Measurements from ENCODE around the gene SASS6.

DNA sequence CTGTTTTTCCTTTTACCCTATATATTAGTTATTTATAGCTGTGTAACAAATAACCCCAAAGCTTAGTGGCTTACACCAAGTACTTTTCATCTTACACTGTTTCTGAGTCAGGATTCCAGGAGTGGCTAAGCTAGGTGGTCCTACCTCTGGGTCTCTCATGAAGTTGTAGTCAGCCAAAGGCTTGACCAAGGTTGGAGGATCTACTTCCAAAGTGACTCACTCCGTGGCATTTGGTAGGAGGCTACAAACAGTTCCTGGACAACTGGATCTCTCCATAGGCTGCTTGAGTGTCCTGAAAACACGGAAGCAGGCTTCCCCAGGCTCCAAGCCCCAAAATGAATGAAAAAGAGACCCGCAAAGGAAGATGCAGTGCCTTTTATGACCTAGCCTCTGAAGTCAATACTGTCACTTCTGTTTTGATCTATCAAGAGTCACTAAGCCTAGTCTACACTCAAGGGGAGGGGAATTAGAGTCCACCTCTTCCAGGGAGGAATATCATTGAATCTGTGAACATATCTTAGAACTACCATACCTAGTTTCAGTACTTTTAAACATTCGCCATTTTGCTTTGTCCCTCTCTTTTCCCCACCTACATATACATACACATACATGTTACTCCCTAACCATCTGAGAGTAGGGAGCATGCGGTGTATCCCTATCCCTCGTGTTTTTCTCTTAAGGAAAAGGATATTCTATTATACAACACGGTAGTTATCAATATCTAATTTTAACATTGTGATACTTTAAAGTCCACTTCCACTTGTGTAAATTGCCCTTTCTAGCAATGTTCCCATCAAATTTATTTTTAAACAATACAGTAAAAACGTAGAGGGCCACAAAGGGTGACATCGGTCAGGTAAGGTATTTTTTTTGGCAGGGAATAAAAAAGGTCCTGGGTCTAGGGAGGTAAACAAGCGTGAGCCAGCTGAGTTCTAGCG, 95.7 kb downstream of the SASS6 start:
- TF ChIP-seq, protein P1, sequence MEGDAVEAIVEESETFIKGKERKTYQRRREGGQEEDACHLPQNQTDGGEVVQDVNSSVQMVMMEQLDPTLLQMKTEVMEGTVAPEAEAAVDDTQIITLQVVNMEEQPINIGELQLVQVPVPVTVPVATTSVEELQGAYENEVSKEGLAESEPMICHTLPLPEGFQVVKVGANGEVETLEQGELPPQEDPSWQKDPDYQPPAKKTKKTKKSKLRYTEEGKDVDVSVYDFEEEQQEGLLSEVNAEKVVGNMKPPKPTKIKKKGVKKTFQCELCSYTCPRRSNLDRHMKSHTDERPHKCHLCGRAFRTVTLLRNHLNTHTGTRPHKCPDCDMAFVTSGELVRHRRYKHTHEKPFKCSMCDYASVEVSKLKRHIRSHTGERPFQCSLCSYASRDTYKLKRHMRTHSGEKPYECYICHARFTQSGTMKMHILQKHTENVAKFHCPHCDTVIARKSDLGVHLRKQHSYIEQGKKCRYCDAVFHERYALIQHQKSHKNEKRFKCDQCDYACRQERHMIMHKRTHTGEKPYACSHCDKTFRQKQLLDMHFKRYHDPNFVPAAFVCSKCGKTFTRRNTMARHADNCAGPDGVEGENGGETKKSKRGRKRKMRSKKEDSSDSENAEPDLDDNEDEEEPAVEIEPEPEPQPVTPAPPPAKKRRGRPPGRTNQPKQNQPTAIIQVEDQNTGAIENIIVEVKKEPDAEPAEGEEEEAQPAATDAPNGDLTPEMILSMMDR (IDR thresholded peaks at IDR 0.05 in 2 of 3, conservative IDR thresholded peaks at IDR 0.05 in 1 of 3; ENCODE audit: insufficient read depth in 2 of 3, low read depth in 1 of 3, low read length in 3 of 3) = no peak; a peak in 1 of 6 replicates
- TF ChIP-seq CAMTA2 (CRISPR knock-in tag; conservative IDR thresholded peaks at IDR 0.05) (no peak), MIER1 (IDR thresholded peaks at IDR 0.05; ENCODE audit: low read depth) (no peak), TAF1 (IDR thresholded peaks at IDR 0.05; ENCODE audit: control insufficient read depth, extremely low read depth, insufficient read depth, low read length, severe bottlenecking) (no peak), POLR2A (conservative IDR thresholded peaks at IDR 0.05) (no peak), RFX5 (IDR thresholded peaks at IDR 0.05; ENCODE audit: low read depth, low read length) (no peak), BDP1 (IDR thresholded peaks at IDR 0.05; ENCODE audit: insufficient read depth, insufficient read length) (no peak), SPI1 (IDR thresholded peaks at IDR 0.05; ENCODE audit: borderline replicate concordance, low read depth, low read length) (no peak), KLF10 (CRISPR knock-in tag; IDR thresholded peaks at IDR 0.05) (no peak), PCBP1 (IDR thresholded peaks at IDR 0.05; ENCODE audit: low read depth, low read length, poor library complexity, severe bottlenecking) (no peak)

Data from K562 (cell line).